AG09309 (cell line): Measurements from ENCODE around the gene SERAC1.

Experiments
- DNase-seq: peaks from one replicate; pipeline ENCODE4 v3.0.0-alpha.2; 2010; ENCODE audit warnings: low read depth
- H3K4me3 ChIP-seq: 2 replicates; pipeline ENCODE4 v1.5.1; 2011; ENCODE audit warnings: mild to moderate bottlenecking, low read depth, low read length, moderate library complexity; ENCODE audit not compliant: control insufficient read depth
- TF ChIP-seq, protein P1 (sequence below): IDR thresholded peaks from 2 replicates; pipeline ENCODE4 v1.5.1; 2011; ENCODE audit warnings: mild to moderate bottlenecking, low read depth, low read length, inconsistent platforms; ENCODE audit not compliant: insufficient read depth, control insufficient read depth; ENCODE audit errors: missing control alignments

SERAC1 gene

GRCh38 chr6:158122048-158122447 lies 46.0 kb downstream of the SERAC1 start:
- DNase-seq, result no peak
- TF ChIP-seq, protein P1, sequence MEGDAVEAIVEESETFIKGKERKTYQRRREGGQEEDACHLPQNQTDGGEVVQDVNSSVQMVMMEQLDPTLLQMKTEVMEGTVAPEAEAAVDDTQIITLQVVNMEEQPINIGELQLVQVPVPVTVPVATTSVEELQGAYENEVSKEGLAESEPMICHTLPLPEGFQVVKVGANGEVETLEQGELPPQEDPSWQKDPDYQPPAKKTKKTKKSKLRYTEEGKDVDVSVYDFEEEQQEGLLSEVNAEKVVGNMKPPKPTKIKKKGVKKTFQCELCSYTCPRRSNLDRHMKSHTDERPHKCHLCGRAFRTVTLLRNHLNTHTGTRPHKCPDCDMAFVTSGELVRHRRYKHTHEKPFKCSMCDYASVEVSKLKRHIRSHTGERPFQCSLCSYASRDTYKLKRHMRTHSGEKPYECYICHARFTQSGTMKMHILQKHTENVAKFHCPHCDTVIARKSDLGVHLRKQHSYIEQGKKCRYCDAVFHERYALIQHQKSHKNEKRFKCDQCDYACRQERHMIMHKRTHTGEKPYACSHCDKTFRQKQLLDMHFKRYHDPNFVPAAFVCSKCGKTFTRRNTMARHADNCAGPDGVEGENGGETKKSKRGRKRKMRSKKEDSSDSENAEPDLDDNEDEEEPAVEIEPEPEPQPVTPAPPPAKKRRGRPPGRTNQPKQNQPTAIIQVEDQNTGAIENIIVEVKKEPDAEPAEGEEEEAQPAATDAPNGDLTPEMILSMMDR, result no peak
- no peak overlapping the region for H3K4me3 ChIP-seq

- no peak overlapping the region for H3K4me3 ChIP-seq
- no peak for DNase-seq
- TF ChIP-seq, protein P1, result no peak
These were observed 46.7 kb downstream of the SERAC1 start for GRCh38 chr6:158121335-158121734.

- no peak overlapping the region for H3K4me3 ChIP-seq
- no peak for DNase-seq
- TF ChIP-seq, protein P1, result no peak
These were observed 49.2 kb downstream of the SERAC1 start for GRCh38 chr6:158118886-158119285.

DNA sequence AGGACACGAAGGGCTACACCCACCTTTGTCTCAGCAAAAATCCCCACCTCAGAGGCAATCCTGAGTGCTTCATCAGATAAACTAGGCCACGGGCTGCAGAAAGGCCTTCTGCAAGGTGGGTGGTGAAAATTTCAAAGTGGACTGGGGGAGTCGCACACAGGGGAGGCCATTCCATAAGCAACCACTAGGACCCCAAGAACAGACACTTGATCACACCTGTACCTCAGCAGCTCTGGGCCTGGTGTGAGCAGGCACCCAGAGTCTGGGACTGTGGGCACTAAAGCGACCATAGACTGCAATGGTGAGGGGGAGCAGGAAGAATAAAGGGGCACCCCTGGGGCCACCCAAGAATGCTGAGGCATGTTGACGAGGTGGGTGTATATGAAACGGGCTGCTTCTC lies 52.6 kb downstream of the SERAC1 start:
- TF ChIP-seq, protein P1, result no peak
- DNase-seq, result no peak
- H3K4me3 ChIP-seq, result no peak overlapping the region

- DNase-seq, result no peak
- H3K4me3 ChIP-seq, result no peak overlapping the region
- TF ChIP-seq, protein P1, result no peak
These were observed 53.0 kb downstream of the SERAC1 start for GRCh38 chr6:158115102-158115501.

- no peak overlapping the region for H3K4me3 ChIP-seq
- TF ChIP-seq, protein P1, result no peak
- DNase-seq, result no peak
These were observed 54.3 kb downstream of the SERAC1 start for GRCh38 chr6:158113802-158114201.

- DNase-seq, result no peak
- TF ChIP-seq, protein P1, result no peak
- no peak overlapping the region for H3K4me3 ChIP-seq
These were observed 56.1 kb downstream of the SERAC1 start for GRCh38 chr6:158111987-158112386.
